Measurements from ENCODE around the gene TTLL9.

GRCh38 chr20:31842471-31843157 is 27.8 kb upstream of the TTLL9 start:
- TF ChIP-seq CTCF (IDR thresholded peaks at IDR 0.05) = no peak
- TF ChIP-seq POLR2A (IDR thresholded peaks at IDR 0.05) = no peak
- no peak for TF ChIP-seq POLR2AphosphoS5 (IDR thresholded peaks at IDR 0.05)
- no peak for TF ChIP-seq EP300 (IDR thresholded peaks at IDR 0.05)
